Neural cell (in vitro differentiated cells): ENCODE measurements around the gene RPL10L. TPM values are rescaled to one million over a fixed set of nuclear protein-coding genes. Genes with fewer than 3 reads are reported as not detected.
A peak's percentile ranks its signal among the peaks of the same experiment; 100 is the strongest.

Experiments used
- H2AFZ ChIP-seq: fragments of 200-600, 300-800 bp; sonication (generic), shearing (Covaris generic); 2 replicates; pipeline ENCODE4 v1.6.0; 2014; ENCODE audit warnings: low read depth, mild to moderate bottlenecking, antibody characterized with exemption, low read length, moderate library complexity
- H3F3A ChIP-seq: fragments of 200-600 bp; shearing (Covaris generic); 2 replicates; pipeline ENCODE4 v1.6.1; 2016; ENCODE audit warnings: mild to moderate bottlenecking, moderate library complexity, mixed read lengths, antibody characterized with exemption, low read length; ENCODE audit not compliant: insufficient read depth, poor library complexity, severe bottlenecking
- H3K27ac ChIP-seq: fragments of 200-600, 300-800 bp; sonication (generic), shearing (Covaris generic); 2 replicates; pipeline ENCODE4 v1.5.1; 2014; ENCODE audit warnings: mild to moderate bottlenecking, low read length, moderate library complexity
- H3K27me3 ChIP-seq: fragments of 300-800, 200-600 bp; sonication (generic), shearing (Covaris generic); 2 replicates; pipeline ENCODE4 v1.6.0; 2014; ENCODE audit warnings: mild to moderate bottlenecking, low read depth, low read length, moderate library complexity; ENCODE audit not compliant: insufficient read depth
- H3K36me3 ChIP-seq: fragments of 300-800, 200-600 bp; sonication (generic), shearing (Covaris generic); 2 replicates; pipeline ENCODE4 v1.5.1; 2014; ENCODE audit warnings: mild to moderate bottlenecking, antibody characterized with exemption, low read length, moderate library complexity; ENCODE audit not compliant: insufficient read depth
- H3K4me2 ChIP-seq: fragments of 300-800, 200-600 bp; sonication (generic), shearing (Covaris generic); 2 replicates; pipeline ENCODE4 v1.6.0; 2014; ENCODE audit warnings: mild to moderate bottlenecking, low read length
- H3K4me3 ChIP-seq: fragments of 300-800, 200-600 bp; sonication (generic), shearing (Covaris generic); 2 replicates; pipeline ENCODE4 v1.5.1; 2014; ENCODE audit warnings: mild to moderate bottlenecking, low read length, moderate library complexity
- H3K79me2 ChIP-seq: fragments of 200-600 bp; shearing (Covaris generic); replicated peaks from 2 replicates; pipeline ENCODE4 v1.6.0; 2014; ENCODE audit warnings: mild to moderate bottlenecking, low read length, moderate library complexity; ENCODE audit not compliant: insufficient read depth
- H3K9ac ChIP-seq: fragments of 300-800, 200-600 bp; sonication (generic), shearing (Covaris generic); 2 replicates; pipeline ENCODE4 v1.6.1; 2016; ENCODE audit warnings: mild to moderate bottlenecking, low read length, mixed read lengths
- H3K9me2 ChIP-seq: fragments of 200-600 bp; shearing (Covaris generic); 2 replicates; pipeline ENCODE4 v1.6.1; 2016; ENCODE audit warnings: mild to moderate bottlenecking, low read length, mixed read lengths; ENCODE audit not compliant: insufficient read depth
- H3K9me3 ChIP-seq: fragments of 200-600, 300-800 bp; sonication (generic), shearing (Covaris generic); 2 replicates; pipeline ENCODE4 v1.6.1; 2016; ENCODE audit warnings: mild to moderate bottlenecking, mixed run types, low read length, moderate library complexity, mixed read lengths
- H4K20me1 ChIP-seq: fragments of 200-600 bp; shearing (Covaris generic); 2 replicates; pipeline ENCODE4 v1.6.1; 2016; ENCODE audit warnings: mild to moderate bottlenecking, mixed run types; ENCODE audit not compliant: insufficient read depth
- EP300 ChIP-seq: fragments of 450-650 bp; conservative IDR thresholded peaks from 2 replicates; pipeline ENCODE4 v1.6.1; 2014; ENCODE audit warnings: antibody characterized with exemption, mild to moderate bottlenecking, moderate library complexity; ENCODE audit not compliant: poor library complexity, severe bottlenecking
- EZH2 ChIP-seq: fragments of 200-600, 300-800 bp; shearing (Covaris generic), sonication (generic); IDR thresholded peaks from 2 replicates; pipeline ENCODE4 v1.6.1; 2014; ENCODE audit warnings: antibody characterized with exemption, low read length, borderline replicate concordance, mild to moderate bottlenecking; ENCODE audit not compliant: insufficient read depth, poor library complexity, severe bottlenecking
- MXI1 ChIP-seq: fragments of 450-650 bp; conservative IDR thresholded peaks from 2 replicates; pipeline ENCODE4 v1.6.1; 2014; ENCODE audit warnings: antibody characterized with exemption, mild to moderate bottlenecking; ENCODE audit not compliant: poor library complexity, severe bottlenecking
- POLR2AphosphoS5 ChIP-seq: IDR thresholded peaks from 2 replicates; pipeline ENCODE4 v1.6.1; 2012
- RAD21 ChIP-seq: fragments of 450-650 bp; conservative IDR thresholded peaks from 2 replicates; pipeline ENCODE4 v1.6.1; 2014; ENCODE audit warnings: antibody characterized with exemption, mild to moderate bottlenecking, moderate library complexity
- SMC3 ChIP-seq: fragments of 450-650 bp; conservative IDR thresholded peaks from 2 replicates; pipeline ENCODE4 v1.6.1; 2014; ENCODE audit warnings: antibody characterized with exemption, mild to moderate bottlenecking, moderate library complexity; ENCODE audit not compliant: poor library complexity
- TAF1 ChIP-seq: IDR thresholded peaks from 2 replicates; pipeline ENCODE4 v1.6.1; 2012; ENCODE audit warnings: low read depth
- polyA plus RNA-seq: library from polyadenylated mRNA; depleted of rRNA; stranded (reverse); fragments of >200 nt; gene quantifications from 2 replicates; pipeline ENCODE4 v1.2.3, GENCODE V29; 2014
- TF ChIP-seq, protein P1 (sequence below): IDR thresholded peaks from 2 replicates; pipeline ENCODE4 v1.6.1; 2012; ENCODE audit warnings: borderline replicate concordance
- TF ChIP-seq, protein P2 (sequence below): fragments of 450-650 bp; IDR thresholded peaks from 2 replicates; pipeline ENCODE4 v1.5.1; 2014; ENCODE audit warnings: antibody characterized with exemption, mild to moderate bottlenecking, moderate library complexity; ENCODE audit not compliant: poor library complexity, severe bottlenecking

The RPL10L gene
- polyA plus RNA-seq, 1 donor from 2014 or later, result not detected

DNA sequence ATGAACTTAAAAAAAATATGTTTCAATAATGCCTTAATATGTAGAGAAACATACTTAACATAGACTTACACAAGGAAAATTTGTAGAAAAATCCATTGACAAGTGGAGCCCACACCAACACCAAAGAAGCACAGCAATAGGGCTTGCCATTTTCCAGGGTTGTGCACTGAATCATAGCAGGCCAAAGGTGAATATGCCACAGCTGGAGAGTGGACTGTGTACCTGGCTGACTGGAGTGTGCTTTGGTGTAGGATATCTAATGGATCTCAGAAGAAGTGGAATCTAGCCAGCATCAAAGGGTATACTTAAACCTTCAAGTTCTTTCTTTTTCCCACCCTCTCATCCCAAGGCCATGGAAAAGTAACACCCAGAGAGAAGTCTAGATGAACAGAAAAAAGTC is 4.8 kb downstream of the RPL10L start:
- Histone ChIP-seq H3K27me3 (no peaks in the 10 kb centered on the region), H4K20me1 (no peaks in the 10 kb centered on the region), H3K79me2 (no peaks in the 10 kb centered on the region), H3K9me2 (no peaks in the 10 kb centered on the region), H3K9ac (no peak overlapping the region), H3K4me3 (no peak overlapping the region), H3K36me3 (no peaks in the 10 kb centered on the region), H3K27ac (no peak overlapping the region), H3K9me3 (no peaks in the 10 kb centered on the region), H3F3A (no peaks in the 10 kb centered on the region), H2AFZ (no peak overlapping the region), H3K4me2 (no peak overlapping the region)
- TF ChIP-seq EP300 (no peak), SMC3 (no peak), POLR2AphosphoS5 (no peak), MXI1 (no peak), TAF1 (no peak), RAD21 (no peak), EZH2 (no peak)
- TF ChIP-seq, protein P1, sequence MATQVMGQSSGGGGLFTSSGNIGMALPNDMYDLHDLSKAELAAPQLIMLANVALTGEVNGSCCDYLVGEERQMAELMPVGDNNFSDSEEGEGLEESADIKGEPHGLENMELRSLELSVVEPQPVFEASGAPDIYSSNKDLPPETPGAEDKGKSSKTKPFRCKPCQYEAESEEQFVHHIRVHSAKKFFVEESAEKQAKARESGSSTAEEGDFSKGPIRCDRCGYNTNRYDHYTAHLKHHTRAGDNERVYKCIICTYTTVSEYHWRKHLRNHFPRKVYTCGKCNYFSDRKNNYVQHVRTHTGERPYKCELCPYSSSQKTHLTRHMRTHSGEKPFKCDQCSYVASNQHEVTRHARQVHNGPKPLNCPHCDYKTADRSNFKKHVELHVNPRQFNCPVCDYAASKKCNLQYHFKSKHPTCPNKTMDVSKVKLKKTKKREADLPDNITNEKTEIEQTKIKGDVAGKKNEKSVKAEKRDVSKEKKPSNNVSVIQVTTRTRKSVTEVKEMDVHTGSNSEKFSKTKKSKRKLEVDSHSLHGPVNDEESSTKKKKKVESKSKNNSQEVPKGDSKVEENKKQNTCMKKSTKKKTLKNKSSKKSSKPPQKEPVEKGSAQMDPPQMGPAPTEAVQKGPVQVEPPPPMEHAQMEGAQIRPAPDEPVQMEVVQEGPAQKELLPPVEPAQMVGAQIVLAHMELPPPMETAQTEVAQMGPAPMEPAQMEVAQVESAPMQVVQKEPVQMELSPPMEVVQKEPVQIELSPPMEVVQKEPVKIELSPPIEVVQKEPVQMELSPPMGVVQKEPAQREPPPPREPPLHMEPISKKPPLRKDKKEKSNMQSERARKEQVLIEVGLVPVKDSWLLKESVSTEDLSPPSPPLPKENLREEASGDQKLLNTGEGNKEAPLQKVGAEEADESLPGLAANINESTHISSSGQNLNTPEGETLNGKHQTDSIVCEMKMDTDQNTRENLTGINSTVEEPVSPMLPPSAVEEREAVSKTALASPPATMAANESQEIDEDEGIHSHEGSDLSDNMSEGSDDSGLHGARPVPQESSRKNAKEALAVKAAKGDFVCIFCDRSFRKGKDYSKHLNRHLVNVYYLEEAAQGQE, result no peak
- TF ChIP-seq, protein P2, sequence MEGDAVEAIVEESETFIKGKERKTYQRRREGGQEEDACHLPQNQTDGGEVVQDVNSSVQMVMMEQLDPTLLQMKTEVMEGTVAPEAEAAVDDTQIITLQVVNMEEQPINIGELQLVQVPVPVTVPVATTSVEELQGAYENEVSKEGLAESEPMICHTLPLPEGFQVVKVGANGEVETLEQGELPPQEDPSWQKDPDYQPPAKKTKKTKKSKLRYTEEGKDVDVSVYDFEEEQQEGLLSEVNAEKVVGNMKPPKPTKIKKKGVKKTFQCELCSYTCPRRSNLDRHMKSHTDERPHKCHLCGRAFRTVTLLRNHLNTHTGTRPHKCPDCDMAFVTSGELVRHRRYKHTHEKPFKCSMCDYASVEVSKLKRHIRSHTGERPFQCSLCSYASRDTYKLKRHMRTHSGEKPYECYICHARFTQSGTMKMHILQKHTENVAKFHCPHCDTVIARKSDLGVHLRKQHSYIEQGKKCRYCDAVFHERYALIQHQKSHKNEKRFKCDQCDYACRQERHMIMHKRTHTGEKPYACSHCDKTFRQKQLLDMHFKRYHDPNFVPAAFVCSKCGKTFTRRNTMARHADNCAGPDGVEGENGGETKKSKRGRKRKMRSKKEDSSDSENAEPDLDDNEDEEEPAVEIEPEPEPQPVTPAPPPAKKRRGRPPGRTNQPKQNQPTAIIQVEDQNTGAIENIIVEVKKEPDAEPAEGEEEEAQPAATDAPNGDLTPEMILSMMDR, result no peak

DNA sequence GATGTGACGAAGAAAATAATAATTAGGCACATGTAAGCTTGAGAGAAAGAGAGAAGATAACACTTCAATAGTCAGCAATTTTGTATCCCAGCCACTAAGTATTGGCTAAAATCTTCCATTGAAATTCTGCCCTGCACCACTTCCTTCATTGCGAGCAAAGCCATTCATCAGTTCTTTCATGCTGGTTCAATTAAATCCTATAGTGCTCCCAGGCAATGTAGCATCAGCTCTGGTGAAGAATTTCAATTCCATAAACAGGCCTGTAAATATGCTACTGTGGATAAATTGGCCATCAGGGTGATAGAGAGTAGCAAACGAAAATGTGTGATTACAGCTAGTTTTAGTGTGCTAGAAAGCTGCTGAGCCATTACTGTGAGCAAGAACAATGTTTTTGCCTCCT is 24.7 kb downstream of the RPL10L start:
- no peak overlapping the region for H3K4me3 ChIP-seq
- H3K9me2 ChIP-seq, result no peaks in the 10 kb centered on the region
- H3K9ac ChIP-seq, result no peak overlapping the region
- no peaks in the 10 kb centered on the region for H3K9me3 ChIP-seq
- H3K36me3 ChIP-seq, result no peaks in the 10 kb centered on the region
- H3K4me2 ChIP-seq, result no peak overlapping the region
- no peak overlapping the region for H2AFZ ChIP-seq
- no peak overlapping the region for H3K27ac ChIP-seq
- TF ChIP-seq POLR2AphosphoS5 (peak; percentile 19), MXI1 (no peak)
- no peaks in the 10 kb centered on the region for H3K27me3 ChIP-seq
- no peaks in the 10 kb centered on the region for H3K79me2 ChIP-seq
- no peaks in the 10 kb centered on the region for H4K20me1 ChIP-seq
- no peaks in the 10 kb centered on the region for H3F3A ChIP-seq
